Activated T-helper 1 cell treated with anti-CD3 and anti-CD28 coated beads, Interleukin-12 subunit alpha, Interleukin-12 subunit beta, Interleukin-2, Interleukin-4 antibody, amounts not matched to agents 30 ng/mL and 10 ng/mL and 1 ng/mL, durations not matched to agents 14 hours and 24 hours and 36 hours (primary cell): ENCODE results near the gene PCDH15. TPM values are rescaled to one million over a fixed set of nuclear protein-coding genes. Genes with fewer than 3 reads are reported as not detected.

Source experiments
- DNase-seq: peaks from one replicate; pipeline ENCODE4 v3.0.0; 2021; ENCODE audit warnings: low spot score
- H3K27ac Mint-ChIP-seq: one replicate; pipeline ENCODE4 v1.8.0; 2021; ENCODE audit warnings: mild to moderate bottlenecking, mixed read lengths
- H3K27me3 Mint-ChIP-seq: one replicate; pipeline ENCODE4 v1.8.0; 2022; ENCODE audit warnings: mild to moderate bottlenecking, moderate library complexity, mixed read lengths; ENCODE audit not compliant: insufficient read depth
- H3K36me3 Mint-ChIP-seq: one replicate; pipeline ENCODE4 v1.8.0; 2021; ENCODE audit warnings: low read depth, mixed read lengths
- H3K4me1 Mint-ChIP-seq: one replicate; pipeline ENCODE4 v1.8.0; 2021; ENCODE audit warnings: low read depth, mixed read lengths
- H3K4me3 Mint-ChIP-seq: one replicate; pipeline ENCODE4 v1.8.0; 2021; ENCODE audit warnings: mild to moderate bottlenecking, moderate library complexity, mixed read lengths
- H3K9me3 Mint-ChIP-seq: one replicate; pipeline ENCODE4 v1.8.0; 2021; ENCODE audit warnings: mixed read lengths
- intact Hi-C: fragments of 100-400 bp; cut with micrococcal nuclease; formaldehyde crosslinking; loops from one replicate; pipeline ENCODE4 v1.15.1; 2024
- total RNA-seq: library from RNA; stranded (reverse); gene quantifications from 2 replicates; pipeline ENCODE4 v1.2.3, GENCODE V29; 2022

Gene PCDH15
- total RNA-seq, 1 donor from 2014 or later, result not detected

GRCh38 chr10:54682554-54682953 is 118.5 kb downstream of the PCDH15 start:
- Mint-ChIP-seq H3K4me1 (no peaks in the 10 kb centered on the region), H3K9me3 (no peaks in the 10 kb centered on the region), H3K27me3 (no peaks in the 10 kb centered on the region), H3K36me3 (no peaks in the 10 kb centered on the region), H3K27ac (no peak overlapping the region), H3K4me3 (no peak overlapping the region)
- intact Hi-C loops, result no loop called here
- no peak for DNase-seq

GRCh38 chr10:54681136-54681535 is 119.9 kb downstream of the PCDH15 start:
- H3K36me3 Mint-ChIP-seq, result no peaks in the 10 kb centered on the region
- H3K4me3 Mint-ChIP-seq, result no peak overlapping the region
- H3K4me1 Mint-ChIP-seq, result no peaks in the 10 kb centered on the region
- no peak for DNase-seq
- H3K9me3 Mint-ChIP-seq, result no peaks in the 10 kb centered on the region
- no peak overlapping the region for H3K27ac Mint-ChIP-seq
- intact Hi-C loops, result no loop called here
- H3K27me3 Mint-ChIP-seq, result no peaks in the 10 kb centered on the region

GRCh38 chr10:54667136-54667535 is 133.9 kb downstream of the PCDH15 start:
- Mint-ChIP-seq H3K27ac (no peak overlapping the region), H3K27me3 (no peaks in the 10 kb centered on the region), H3K9me3 (no peaks in the 10 kb centered on the region), H3K36me3 (no peaks in the 10 kb centered on the region), H3K4me1 (no peaks in the 10 kb centered on the region), H3K4me3 (no peak overlapping the region)
- intact Hi-C loops, result no loop called here
- no peak for DNase-seq

- Mint-ChIP-seq H3K9me3 (no peaks in the 10 kb centered on the region), H3K36me3 (no peaks in the 10 kb centered on the region), H3K27me3 (no peaks in the 10 kb centered on the region), H3K4me3 (no peak overlapping the region), H3K27ac (no peak overlapping the region), H3K4me1 (no peaks in the 10 kb centered on the region)
- no peak for DNase-seq
- intact Hi-C loops, result no loop called here
Measured at GRCh38 chr10:54666192-54666591, 134.8 kb downstream of the PCDH15 start.

GRCh38 chr10:54665095-54665494 is 135.9 kb downstream of the PCDH15 start:
- no peak overlapping the region for H3K27ac Mint-ChIP-seq
- H3K4me1 Mint-ChIP-seq, result no peaks in the 10 kb centered on the region
- no peak for DNase-seq
- no peaks in the 10 kb centered on the region for H3K27me3 Mint-ChIP-seq
- intact Hi-C loops, result no loop called here
- no peak overlapping the region for H3K4me3 Mint-ChIP-seq
- no peaks in the 10 kb centered on the region for H3K9me3 Mint-ChIP-seq
- H3K36me3 Mint-ChIP-seq, result no peaks in the 10 kb centered on the region

- Mint-ChIP-seq H3K4me3 (no peak overlapping the region), H3K9me3 (no peaks in the 10 kb centered on the region), H3K4me1 (no peaks in the 10 kb centered on the region), H3K36me3 (no peaks in the 10 kb centered on the region), H3K27ac (no peak overlapping the region), H3K27me3 (no peaks in the 10 kb centered on the region)
- intact Hi-C loops, result no loop called here
- no peak for DNase-seq
Measured at GRCh38 chr10:54660397-54660796, 140.6 kb downstream of the PCDH15 start.

GRCh38 chr10:54656643-54657042 is 144.4 kb downstream of the PCDH15 start:
- H3K9me3 Mint-ChIP-seq, result no peaks in the 10 kb centered on the region
- intact Hi-C loops, result no loop called here
- no peak overlapping the region for H3K27ac Mint-ChIP-seq
- no peak for DNase-seq
- no peaks in the 10 kb centered on the region for H3K27me3 Mint-ChIP-seq
- H3K4me3 Mint-ChIP-seq, result no peak overlapping the region
- H3K4me1 Mint-ChIP-seq, result no peaks in the 10 kb centered on the region
- H3K36me3 Mint-ChIP-seq, result no peaks in the 10 kb centered on the region

- H3K4me1 Mint-ChIP-seq, result no peaks in the 10 kb centered on the region
- no peaks in the 10 kb centered on the region for H3K9me3 Mint-ChIP-seq
- no peaks in the 10 kb centered on the region for H3K27me3 Mint-ChIP-seq
- intact Hi-C loops, result no loop called here
- H3K27ac Mint-ChIP-seq, result no peak overlapping the region
- H3K36me3 Mint-ChIP-seq, result no peaks in the 10 kb centered on the region
- DNase-seq, result no peak
- H3K4me3 Mint-ChIP-seq, result no peak overlapping the region
Measured at GRCh38 chr10:54653518-54653917, 147.5 kb downstream of the PCDH15 start.

- H3K27ac Mint-ChIP-seq, result no peak overlapping the region
- intact Hi-C loops, result no loop called here
- peaks cover 6% of the 10 kb centered on the region for H3K9me3 Mint-ChIP-seq
- H3K4me3 Mint-ChIP-seq, result no peak overlapping the region
- no peaks in the 10 kb centered on the region for H3K4me1 Mint-ChIP-seq
- no peak for DNase-seq
- H3K36me3 Mint-ChIP-seq, result no peaks in the 10 kb centered on the region
- H3K27me3 Mint-ChIP-seq, result no peaks in the 10 kb centered on the region
Measured at GRCh38 chr10:54650547-54650946, 150.5 kb downstream of the PCDH15 start.

- intact Hi-C loops, result no loop called here
- Mint-ChIP-seq H3K9me3 (peaks cover 3% of the 10 kb centered on the region), H3K36me3 (no peaks in the 10 kb centered on the region), H3K27ac (no peak overlapping the region), H3K4me3 (no peak overlapping the region), H3K4me1 (no peaks in the 10 kb centered on the region), H3K27me3 (peaks cover 2% of the 10 kb centered on the region)
- DNase-seq, result no peak
Measured at GRCh38 chr10:54622017-54622416, 179.0 kb downstream of the PCDH15 start.

- H3K4me1 Mint-ChIP-seq, result no peaks in the 10 kb centered on the region
- no peak for DNase-seq
- intact Hi-C loops, result no loop called here
Measured at GRCh38 chr10:54620352-54620751, 180.7 kb downstream of the PCDH15 start.

GRCh38 chr10:54614072-54614471 is 187.0 kb downstream of the PCDH15 start:
- no peak overlapping the region for H3K27ac Mint-ChIP-seq
- DNase-seq, result no peak
- H3K36me3 Mint-ChIP-seq, result no peaks in the 10 kb centered on the region
- H3K4me3 Mint-ChIP-seq, result no peak overlapping the region
- no peaks in the 10 kb centered on the region for H3K27me3 Mint-ChIP-seq
- intact Hi-C loops, result no loop called here
- H3K4me1 Mint-ChIP-seq, result no peaks in the 10 kb centered on the region
- peaks cover 3% of the 10 kb centered on the region for H3K9me3 Mint-ChIP-seq

More at GRCh38 chr10:54620352-54620751, 180.7 kb downstream of the PCDH15 start:
- peaks cover 3% of the 10 kb centered on the region for H3K9me3 Mint-ChIP-seq
- H3K4me3 Mint-ChIP-seq, result no peak overlapping the region
- H3K27me3 Mint-ChIP-seq, result peaks cover 2% of the 10 kb centered on the region
- no peak overlapping the region for H3K27ac Mint-ChIP-seq
- H3K36me3 Mint-ChIP-seq, result no peaks in the 10 kb centered on the region

- intact Hi-C loops, result no loop called here
- DNase-seq, result no peak
- Mint-ChIP-seq H3K27ac (no peak overlapping the region), H3K9me3 (peaks cover under 1% of the 10 kb centered on the region), H3K36me3 (no peaks in the 10 kb centered on the region), H3K27me3 (no peaks in the 10 kb centered on the region), H3K4me3 (no peak overlapping the region), H3K4me1 (no peaks in the 10 kb centered on the region)
Measured at GRCh38 chr10:54613162-54613561, 187.9 kb downstream of the PCDH15 start.

- Mint-ChIP-seq H3K9me3 (no peaks in the 10 kb centered on the region), H3K27me3 (no peaks in the 10 kb centered on the region), H3K4me1 (no peaks in the 10 kb centered on the region), H3K27ac (no peak overlapping the region), H3K36me3 (no peaks in the 10 kb centered on the region), H3K4me3 (no peak overlapping the region)
- DNase-seq, result no peak
- intact Hi-C loops, result no loop called here
Measured at GRCh38 chr10:54609423-54609822, 191.6 kb downstream of the PCDH15 start.
